GM21825 (cell line): ENCODE measurements around the gene NR6A1.

Experiments
- ATAC-seq: cut with Tn5 transposase; IDR thresholded peaks from one replicate; pipeline ENCODE4 v1.9.1; 2021; ENCODE audit warnings: mild to moderate bottlenecking, moderate library complexity; ENCODE audit not compliant: unreplicated experiment

Gene NR6A1

DNA sequence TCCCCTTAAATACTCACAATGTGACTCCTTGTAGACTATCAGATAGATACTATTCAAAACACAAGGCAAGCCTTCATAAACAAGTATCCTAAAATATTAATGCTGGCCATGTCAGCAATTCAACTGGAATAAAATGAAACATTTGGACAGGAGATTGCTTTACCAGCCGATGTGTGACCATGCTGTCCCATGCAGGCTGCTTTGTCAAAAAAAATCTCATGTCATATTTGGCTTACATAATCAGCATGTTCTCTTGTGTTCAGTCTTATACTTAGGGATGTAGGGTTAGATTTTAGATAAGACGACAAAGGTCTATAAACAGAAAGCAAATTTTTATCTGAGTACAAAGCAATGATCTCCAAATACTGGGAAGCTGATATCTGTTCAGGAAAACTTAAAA, 108.5 kb downstream of the NR6A1 start:
- no peak for ATAC-seq

DNA sequence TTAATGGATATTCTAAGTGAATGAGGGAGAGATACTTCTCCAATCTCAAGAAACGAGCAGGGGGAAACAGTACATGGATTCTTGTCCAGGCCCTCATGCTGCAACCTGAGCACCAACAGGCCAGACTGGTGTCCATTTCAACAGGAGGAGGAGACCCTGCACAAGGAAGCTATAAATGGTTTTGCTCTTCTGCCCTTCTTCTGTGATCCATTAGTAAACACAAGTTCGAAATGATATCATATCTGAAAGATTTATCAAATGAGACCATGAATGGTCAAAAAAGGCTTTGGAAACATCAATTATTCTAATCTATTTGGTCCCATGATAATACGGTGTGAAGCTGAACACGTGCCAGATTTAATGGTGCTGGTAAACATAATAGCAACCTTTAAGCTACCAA, 109.8 kb downstream of the NR6A1 start:
- no peak for ATAC-seq

DNA sequence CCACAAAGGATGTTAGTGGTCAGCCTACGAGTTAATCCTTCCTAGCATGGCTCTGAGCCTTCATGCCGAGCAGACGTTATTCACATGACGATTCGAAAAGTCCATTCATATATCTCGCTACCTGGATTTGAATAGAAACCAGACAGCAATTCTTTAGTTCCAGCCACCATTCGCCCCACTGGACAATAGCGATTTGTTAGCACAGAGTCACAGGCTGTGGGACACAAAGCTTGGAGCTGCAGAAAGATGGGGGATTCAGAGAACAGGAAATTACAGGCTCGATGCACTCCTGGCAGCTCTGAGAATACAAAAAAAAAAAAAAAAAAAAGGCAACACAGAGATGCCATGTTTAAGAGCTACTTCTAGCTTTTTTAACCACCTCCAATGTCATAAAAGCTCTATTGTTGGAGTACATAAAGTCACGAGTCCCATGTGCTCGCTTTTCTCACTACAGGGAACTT, 110.7 kb downstream of the NR6A1 start:
- ATAC-seq, result no peak

DNA sequence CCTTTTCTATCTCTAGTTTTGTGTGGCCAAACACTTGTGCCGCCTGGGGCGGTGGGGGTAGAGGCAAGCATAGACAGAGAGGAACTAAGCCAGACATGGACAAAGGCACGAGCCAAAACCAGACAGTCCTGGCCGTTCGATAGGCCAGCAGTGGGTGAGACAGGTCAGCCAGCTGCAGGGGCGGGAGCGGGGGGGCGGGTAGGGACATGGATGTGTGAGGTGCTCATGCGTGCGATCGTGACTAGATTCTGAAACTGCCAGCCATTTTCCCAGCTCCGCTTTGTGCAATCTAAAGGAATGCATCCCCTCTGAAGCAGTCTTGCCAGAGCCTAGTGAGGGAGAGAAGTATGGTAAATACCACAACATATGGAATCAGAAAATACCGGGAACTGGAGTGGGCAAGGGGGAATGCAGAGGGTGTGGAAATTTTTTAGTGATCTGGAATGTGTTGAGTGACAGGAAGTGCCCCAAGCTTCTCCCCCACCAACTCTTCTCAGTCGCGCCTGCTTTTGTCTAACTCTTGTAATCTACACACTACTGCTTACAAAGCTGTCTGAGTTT, 111.9 kb downstream of the NR6A1 start:
- peak; percentile 46 for ATAC-seq

DNA sequence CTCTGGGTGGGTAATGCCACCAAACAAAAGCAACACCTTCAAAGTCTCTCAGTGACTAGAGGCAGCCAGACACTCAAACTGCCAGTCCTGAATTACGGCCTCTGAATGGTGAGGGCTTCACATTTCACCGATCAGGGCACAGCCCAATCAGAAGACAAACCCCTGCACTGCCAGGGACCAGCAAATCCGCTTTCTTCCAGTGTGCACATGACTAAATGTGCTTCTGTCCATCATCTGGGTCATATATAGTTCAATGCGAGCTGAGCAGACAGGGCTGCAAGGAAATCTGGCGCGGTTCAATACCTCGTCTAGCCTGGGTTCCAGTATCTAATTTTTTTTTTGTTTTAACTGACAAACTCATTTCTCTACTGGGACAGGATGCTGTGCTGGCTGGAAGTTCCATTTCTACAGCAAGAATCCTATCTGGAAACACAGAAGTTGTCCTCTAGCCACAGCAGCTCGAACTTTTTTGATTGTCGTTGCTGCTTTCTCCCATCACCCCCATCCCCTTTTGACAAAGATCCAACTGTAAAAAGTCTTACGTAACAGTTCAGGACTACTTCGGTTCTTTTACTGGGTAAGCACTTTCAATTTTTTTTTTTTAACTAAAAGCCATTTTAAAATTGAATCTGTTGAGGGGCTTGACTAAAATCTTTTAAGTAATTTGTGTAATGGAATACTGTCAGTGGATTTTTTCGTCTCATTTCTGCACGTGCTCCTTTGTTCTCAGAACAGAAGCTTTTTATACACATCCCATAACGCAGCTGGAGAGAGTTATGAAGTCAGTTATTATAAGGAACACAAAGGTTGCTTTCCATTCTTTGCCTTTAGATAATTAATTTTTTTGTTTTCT, 112.7 kb downstream of the NR6A1 start:
- ATAC-seq, result peak; percentile 85

DNA sequence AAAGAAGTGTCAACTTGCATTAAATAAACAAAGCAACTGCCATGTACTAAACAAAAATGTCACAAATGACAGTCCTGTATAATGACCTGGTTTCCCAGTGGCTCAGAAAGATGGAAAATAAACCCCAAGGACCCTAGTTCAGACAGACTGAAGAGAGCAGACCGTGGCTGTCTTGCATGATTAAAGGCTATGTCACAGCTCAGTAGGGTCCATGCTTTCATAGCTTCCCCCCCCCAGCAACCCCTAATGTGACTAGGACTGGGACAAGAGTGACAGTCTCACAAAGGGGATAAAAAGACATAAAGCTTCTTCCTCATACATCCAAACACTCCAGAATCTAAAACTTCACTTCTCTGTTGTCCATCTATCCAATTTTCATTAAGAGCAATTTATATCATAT, 113.6 kb downstream of the NR6A1 start:
- ATAC-seq, result no peak

DNA sequence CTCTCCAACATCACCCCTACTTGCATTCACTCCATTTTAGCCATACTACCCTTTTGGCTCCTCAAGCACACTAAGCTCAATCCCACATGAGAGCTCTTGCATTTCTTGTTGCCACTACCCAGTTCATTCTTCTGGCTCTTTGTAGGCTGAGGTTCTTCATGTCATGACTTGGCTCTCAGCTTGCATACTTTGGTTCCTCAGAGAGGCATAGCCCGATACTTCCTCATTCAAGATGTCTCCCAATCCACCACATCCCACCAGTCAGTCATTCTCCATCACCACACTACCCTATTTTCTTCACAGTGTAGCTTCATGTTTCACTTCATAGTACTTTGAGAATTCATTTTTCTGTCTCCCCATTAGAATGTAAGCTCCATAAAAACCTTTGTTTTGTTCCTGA, 116.7 kb downstream of the NR6A1 start:
- no peak for ATAC-seq

DNA sequence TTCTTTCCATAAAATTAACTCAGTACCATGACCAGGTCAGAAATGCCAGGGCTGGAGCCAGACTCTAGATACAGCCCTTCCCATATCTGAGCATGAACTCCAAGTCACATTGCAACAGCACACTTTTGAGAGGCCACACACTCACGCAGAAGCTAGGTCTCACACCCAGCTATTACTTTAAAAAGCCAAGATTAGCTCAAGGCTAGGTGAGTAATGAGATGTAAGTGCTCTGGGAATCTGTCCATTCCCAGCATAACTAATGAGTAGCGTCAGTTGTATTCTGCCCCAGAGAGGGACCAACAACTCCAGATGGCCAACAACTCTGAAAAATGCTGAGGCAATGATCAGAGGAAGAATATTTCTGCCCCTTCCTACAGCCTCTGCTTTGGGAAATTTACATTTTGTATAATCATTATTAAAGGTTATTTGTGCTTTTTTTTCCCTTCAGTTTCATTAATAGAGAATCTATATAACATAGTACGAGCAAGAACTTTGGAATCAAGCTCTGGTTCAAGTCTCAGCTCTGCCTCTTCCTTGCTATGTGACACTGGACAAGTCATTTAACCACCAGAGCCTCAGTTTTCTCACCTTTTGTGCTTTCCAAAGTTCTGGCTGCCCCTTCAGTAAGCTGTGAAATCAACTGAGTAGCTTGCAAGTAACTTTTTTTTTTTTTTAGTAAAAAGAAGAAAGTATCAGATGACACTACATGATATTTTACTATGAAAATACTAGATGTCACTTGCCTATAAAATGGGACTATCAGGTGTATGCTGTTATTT, 118.3 kb downstream of the NR6A1 start:
- ATAC-seq, result no peak

DNA sequence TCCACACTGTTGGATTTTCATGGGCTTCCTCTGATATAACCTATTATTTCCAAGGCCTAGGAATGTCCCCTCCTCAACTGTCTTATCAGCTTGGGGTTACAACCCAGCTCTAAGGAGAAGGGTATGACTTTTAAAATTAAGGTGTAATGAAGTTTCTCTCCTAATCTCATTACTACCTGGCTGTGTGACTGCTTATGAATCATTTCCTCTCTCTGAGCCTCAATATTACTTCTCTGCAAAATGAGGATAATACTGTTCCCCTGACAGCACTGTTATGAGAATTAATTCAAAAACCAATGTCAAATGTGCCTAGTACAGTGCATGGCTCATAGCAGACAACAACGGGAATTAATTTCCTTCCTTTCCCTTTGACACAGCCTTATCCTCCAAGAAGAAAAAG, 118.9 kb downstream of the NR6A1 start:
- no peak for ATAC-seq

DNA sequence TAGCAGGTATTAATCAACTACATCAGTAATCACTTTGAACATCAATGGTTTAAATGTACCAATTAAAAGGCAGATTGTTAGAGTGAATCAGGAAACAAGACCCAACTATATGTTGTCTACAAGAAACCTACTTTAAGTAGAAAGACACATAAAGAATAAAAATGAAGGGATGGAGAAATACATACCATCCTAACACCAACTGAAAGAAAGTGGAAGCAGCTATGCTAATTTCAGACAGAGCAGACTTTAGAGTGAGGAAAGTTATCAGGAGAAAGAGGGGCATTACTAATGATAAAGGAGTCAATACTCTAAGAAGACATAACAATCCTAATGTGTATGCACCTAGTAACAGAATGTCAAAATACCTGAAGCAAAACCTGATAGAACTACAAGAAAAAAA, 125.8 kb downstream of the NR6A1 start:
- ATAC-seq, result no peak

DNA sequence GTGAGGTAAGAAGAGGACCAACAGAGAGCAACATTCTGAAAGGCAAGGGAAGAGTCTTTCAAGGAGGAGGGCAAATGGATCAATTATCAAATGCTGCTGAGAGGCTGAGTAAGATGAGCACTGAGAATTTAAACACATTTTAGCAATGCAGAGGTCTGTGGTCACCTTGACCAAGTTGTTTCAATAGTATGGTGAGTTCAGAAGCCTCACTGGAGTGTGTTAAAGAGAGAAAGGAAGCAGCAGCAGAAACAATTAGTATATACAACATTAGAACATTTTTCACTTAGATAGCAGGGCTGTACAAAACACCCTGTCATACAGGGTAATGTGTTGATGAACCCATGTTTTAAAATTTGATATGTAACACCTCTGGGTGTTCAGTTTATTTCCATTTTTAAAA, 131.5 kb downstream of the NR6A1 start:
- ATAC-seq, result no peak

DNA sequence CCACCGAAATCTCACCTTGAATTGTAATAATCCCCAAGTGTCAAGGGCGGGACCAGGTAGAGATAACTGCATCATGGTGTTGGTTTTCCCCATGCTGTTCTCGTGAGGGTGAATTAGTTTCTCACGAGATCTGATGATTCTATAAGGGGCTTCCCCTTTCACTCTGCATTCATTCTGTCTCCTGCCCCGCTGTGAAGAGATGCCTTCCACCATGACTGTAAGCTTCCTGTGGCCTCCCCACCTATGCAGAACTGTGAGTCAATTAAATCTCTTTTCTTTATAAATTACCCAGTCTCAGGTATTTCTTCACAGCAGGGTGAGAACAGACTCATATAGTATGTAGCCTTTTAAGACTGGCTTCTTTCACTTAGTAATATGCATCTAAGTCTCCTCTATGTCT, 135.8 kb downstream of the NR6A1 start:
- ATAC-seq, result no peak

DNA sequence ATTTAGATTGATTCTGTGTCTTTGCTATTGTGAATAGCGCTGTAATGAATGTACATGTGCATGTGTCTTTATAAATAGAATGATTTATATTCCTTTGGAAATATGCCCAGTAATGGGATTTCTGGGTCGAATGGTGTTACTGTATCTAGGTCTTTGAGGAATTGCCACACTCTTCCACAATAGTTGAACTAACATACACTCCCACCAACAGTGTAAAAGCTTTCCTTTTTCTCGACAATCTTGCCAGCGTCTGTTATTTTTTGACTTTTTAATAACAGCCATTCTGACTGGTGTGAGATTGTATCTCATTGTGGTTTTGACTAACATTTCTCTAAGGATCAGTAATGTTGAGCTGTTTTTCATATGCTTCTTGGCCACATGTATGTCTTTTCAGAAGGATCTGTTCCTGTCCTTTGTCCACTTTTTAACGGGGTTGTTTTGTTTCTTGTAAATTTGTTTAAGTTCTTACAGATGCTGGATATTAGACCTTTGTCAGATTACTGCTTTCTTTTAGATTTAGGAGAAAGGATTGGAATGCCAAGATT, 139.0 kb downstream of the NR6A1 start:
- no peak for ATAC-seq

DNA sequence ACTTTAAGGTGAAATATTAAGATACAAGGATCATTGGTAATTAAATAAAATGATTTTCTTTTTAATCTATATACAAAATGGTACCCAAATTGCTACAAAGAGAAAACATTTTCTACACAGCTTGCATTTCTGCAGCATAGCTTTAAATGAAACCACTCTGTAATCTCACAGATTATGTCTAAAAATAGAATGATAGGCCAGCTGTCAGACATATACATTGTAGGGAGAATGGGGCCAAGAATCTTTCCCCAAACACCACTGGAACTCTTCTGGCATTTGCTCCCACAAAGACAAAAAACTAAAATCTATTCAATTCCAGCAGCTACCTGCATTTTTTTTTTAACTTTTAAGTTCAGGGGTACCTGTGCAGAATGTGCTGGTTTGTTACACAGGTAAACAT, 139.8 kb downstream of the NR6A1 start:
- no peak for ATAC-seq

DNA sequence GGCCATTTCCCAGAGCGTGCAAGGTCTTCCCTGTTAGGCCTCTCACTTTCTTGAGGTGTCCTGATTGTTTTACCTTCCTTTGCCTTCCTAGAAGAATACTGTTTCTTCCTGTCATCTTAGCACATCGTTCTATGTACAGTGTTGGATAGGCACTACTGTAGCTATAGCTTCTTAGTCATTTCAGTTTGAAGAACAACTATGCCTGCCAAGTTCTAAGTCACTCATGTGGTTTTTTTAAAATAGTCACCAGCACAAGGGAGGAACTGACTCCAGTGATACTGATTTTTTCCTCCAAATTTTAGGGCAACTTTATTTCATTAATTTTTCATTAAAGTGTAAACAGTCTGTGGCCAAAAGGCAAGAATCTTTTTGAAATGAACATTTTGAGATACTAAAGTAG, 141.5 kb downstream of the NR6A1 start:
- no peak for ATAC-seq

DNA sequence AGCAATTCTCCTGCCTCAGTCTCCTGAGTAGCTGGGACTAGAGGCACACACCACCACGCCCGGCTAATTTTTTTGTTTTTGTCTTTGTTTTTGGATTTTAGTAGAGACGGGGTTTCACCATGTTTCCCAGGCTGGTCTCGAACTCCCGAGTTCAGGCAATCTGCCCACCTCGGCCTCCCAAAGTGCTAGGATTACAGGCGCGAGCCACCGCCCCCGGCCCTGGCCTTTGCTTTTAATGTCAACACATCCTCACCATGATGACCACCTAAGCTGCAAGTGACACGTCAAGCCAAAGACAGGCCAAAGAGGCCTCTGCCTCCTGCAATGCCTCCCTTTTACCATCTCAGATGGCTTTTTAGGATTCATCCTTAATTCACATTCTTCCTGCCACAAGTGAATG, 142.4 kb downstream of the NR6A1 start:
- ATAC-seq, result no peak

DNA sequence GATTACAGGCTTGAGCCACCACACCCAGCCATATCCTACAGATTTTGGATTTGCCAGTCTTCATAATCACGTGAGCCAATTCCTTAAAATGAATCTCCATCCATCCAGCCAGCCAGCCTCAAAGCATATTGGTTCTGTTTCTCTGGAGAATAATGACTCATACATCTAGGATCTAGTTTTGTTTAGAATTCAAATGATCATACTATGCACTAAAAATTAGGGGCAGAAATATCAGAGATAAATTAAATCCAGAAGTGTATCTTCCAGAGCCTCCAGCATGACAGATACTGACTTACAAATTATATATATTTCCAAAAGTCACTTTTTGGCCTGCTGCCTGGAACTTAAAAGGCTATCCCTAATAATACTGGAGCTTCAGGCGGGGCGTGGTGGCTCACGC, 144.8 kb downstream of the NR6A1 start:
- no peak for ATAC-seq

DNA sequence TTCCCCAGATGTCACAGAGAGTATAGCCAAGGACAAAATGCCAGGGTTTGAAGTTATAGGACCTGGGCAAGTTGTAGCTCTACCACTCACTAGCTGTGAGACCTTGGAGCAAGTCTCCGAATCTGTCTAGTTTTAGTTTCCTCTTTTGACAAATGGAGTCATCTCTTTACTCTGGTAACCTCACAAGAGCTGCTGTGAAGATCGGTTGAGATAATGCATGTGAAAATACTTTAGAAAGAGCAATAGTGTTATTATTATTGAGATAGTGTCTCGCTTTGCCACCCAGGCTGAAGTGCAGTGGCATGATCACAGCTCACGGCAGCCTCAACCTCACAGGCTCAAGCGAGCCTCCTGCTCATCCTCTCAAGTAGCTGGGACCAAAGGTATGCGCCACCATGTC, 146.0 kb downstream of the NR6A1 start:
- ATAC-seq, result no peak

DNA sequence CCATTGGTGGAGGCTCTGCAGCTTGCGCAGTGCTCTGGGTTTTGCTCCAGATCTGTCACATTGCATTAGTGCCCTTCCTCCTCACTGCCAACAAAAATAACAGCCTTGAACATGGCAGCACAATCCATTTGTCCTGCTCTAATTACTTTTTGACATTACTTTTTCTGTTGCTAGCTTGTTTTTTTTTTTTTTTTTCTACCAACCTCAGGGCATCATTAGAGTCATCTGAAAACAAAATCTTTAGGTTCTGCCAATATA, 146.4 kb downstream of the NR6A1 start:
- no peak for ATAC-seq

DNA sequence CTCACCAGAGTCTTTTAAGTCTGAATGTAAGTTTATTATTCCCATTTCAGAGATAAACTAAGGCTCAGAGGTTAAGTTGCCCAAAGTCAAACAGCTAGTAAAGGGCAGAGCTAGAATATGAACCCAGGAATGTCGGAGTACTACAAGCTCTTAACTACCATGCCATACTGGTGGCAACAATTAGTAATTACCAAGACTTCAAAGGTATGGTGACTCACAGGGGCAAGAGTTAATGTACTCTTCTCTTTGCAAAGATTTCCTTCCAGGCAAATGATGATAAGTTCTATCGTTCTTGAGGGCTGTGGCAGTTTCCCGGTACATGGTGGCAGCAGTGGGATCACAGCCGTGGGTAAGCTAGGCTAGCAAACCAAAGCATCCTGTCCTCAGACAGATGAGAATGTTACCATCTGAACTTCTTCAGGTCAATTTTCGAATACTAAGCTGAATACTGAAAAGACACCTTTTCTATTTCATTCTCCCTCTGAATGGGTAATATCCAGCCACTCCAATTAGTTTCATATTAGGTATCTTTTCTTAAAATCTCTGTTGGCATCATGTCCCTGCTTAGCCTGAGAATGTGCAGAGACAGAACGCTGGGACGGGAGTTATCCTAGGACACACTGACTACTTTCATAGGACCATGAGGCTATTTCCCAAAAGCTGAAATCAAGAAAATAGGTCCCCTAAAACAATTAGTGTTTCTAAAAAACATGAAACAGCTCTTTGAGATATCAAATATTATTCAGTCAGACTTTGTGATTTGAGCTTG, 147.0 kb downstream of the NR6A1 start:
- no peak for ATAC-seq

DNA sequence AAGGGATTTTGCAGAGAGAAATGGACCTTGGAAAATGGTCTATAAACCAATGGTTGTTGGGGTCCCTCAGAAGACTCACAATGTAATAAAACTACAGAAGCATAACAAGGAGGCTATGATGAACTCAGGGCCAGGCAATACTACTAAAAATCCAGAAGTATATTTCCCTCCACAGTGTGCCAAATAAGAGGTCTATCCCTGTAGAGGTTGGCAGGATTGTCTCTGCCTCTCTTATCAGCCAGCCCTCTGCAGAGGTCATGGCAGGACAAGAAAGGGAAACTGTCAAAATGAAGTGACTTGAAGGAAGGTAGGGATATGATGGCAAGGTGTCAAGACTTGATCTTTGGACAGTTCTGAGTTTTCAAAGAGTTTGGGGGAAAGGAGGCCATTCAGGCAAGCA, 148.2 kb downstream of the NR6A1 start:
- ATAC-seq, result no peak
